AG04449 (cell line): ENCODE results near the gene LIN7C.
A peak's percentile ranks its signal among the peaks of the same experiment; 100 is the strongest.

Experiments
- CTCF ChIA-PET: fragments of 350-600 bp; formaldehyde crosslinking; extraction: SDS; loops from one replicate; lab custom pipeline; 2021; ENCODE audit warnings: antibody characterized with exemption; lab: Yijun Ruan, JAX
- POLR2A ChIA-PET: fragments of 400-600, 350-600 bp; formaldehyde crosslinking; extraction: SDS; loops from one replicate; lab custom pipeline; 2020; ENCODE audit warnings: antibody characterized with exemption, inconsistent platforms; lab: Yijun Ruan, JAX
- DNase-seq: peaks from one replicate; pipeline ENCODE4 v3.0.0-alpha.2; 2010; ENCODE audit warnings: low read depth, low spot score
- H3K4me3 ChIP-seq: 2 replicates; pipeline ENCODE4 v1.5.1; 2011; ENCODE audit warnings: low read depth, mild to moderate bottlenecking, control low read depth, low read length
- TF ChIP-seq, protein P1 (sequence below): IDR thresholded peaks from one replicate; pipeline ENCODE4 v1.5.1; 2011; ENCODE audit warnings: mild to moderate bottlenecking, moderate library complexity, low read length, control low read depth, inconsistent platforms; ENCODE audit not compliant: insufficient read depth; ENCODE audit errors: missing control alignments

The LIN7C gene

DNA sequence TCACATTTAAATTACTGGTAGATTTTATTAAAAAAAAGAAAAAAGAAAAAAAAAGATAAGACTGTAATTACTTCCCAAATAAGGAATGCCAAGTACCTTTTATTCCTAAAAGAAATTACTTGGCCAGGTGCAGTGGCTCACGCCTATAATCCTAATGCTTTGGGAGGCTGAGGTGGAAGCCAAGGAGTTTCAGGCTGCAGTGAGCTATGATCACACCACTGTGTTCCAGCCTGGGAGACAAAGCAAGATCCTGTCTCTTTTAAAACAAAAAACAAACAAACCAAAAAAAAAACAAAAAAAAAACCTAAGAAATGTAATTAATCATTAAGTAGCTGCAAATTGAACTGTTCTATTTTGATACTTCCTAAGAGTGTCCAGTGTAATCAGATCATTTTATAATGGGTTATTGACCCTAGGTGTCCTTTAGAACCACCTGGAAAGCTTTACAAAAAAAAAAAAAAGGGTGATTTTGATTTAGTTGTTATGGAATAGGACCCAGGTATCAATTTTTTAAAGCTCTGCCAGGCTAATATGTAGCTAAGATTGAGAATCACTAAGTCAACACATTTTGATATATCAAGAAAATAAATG lies 10.8 kb downstream of the LIN7C start:
- no peak for DNase-seq
- no peak overlapping the region for H3K4me3 ChIP-seq
- ChIA-PET CTCF (interaction anchor here (0.6 to 8.2 kb wide), 15 partner anchors 9 to 1850 kb away, joined by 3 to 108 read pairs (median 5); no protein-coding TSS in a partner anchor), POLR2A (interaction anchor here (0.7 kb wide), 1 partner anchor 8 kb away, joined by 3 read pairs; no protein-coding TSS in a partner anchor)
- TF ChIP-seq, protein P1, sequence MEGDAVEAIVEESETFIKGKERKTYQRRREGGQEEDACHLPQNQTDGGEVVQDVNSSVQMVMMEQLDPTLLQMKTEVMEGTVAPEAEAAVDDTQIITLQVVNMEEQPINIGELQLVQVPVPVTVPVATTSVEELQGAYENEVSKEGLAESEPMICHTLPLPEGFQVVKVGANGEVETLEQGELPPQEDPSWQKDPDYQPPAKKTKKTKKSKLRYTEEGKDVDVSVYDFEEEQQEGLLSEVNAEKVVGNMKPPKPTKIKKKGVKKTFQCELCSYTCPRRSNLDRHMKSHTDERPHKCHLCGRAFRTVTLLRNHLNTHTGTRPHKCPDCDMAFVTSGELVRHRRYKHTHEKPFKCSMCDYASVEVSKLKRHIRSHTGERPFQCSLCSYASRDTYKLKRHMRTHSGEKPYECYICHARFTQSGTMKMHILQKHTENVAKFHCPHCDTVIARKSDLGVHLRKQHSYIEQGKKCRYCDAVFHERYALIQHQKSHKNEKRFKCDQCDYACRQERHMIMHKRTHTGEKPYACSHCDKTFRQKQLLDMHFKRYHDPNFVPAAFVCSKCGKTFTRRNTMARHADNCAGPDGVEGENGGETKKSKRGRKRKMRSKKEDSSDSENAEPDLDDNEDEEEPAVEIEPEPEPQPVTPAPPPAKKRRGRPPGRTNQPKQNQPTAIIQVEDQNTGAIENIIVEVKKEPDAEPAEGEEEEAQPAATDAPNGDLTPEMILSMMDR = no peak

DNA sequence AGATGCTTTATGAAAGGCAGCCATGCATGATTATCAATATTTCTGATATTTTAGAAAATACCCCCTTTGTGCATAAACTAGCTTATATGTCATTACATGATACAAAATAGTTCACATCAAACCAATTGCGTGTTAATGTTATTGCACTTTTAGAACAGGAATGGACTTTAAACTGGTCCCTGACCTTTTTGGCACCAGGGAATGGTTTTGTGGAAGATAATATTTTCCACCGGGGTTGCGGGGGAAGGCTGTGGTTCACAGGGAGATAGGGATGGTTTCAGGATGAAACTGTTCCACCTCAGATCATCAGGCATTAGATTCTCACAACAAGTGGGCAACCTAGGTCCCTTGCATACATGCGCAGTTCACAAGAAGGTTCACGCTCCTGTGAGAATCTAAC lies 17.5 kb downstream of the LIN7C start:
- no peak for DNase-seq
- no peak overlapping the region for H3K4me3 ChIP-seq
- CTCF ChIA-PET = interaction anchor here (1.0 to 13.4 kb wide), 5 partner anchors 9 to 330 kb away, joined by 4 to 278 read pairs (median 85); no protein-coding TSS in a partner anchor
- TF ChIP-seq, protein P1 = no peak
- POLR2A ChIA-PET = no interaction called here

DNA sequence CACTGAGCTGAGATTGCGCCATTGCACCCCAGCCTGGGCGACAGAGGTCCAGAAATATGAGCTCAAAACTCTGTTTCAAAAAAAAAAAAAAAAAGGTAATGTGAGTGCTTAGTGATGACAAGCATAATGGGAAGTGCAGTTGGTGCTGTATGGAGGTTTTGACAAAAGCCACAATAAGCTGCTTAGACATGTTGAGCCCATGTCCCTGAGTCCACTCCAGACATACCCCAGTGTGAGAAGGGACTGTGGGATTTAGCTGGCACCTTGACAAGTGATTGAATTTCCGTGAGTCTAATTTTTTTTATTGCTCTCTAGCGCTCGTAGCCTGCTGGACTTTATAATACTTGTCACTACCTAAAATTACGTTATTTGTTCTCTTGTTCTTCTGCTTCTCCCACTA lies 18.9 kb downstream of the LIN7C start:
- POLR2A ChIA-PET = interaction anchor here (0.6 to 0.9 kb wide), 2 partner anchors 8 to 15 kb away, joined by 3 to 4 read pairs; partner anchors contain the start of gene LGR4

DNA sequence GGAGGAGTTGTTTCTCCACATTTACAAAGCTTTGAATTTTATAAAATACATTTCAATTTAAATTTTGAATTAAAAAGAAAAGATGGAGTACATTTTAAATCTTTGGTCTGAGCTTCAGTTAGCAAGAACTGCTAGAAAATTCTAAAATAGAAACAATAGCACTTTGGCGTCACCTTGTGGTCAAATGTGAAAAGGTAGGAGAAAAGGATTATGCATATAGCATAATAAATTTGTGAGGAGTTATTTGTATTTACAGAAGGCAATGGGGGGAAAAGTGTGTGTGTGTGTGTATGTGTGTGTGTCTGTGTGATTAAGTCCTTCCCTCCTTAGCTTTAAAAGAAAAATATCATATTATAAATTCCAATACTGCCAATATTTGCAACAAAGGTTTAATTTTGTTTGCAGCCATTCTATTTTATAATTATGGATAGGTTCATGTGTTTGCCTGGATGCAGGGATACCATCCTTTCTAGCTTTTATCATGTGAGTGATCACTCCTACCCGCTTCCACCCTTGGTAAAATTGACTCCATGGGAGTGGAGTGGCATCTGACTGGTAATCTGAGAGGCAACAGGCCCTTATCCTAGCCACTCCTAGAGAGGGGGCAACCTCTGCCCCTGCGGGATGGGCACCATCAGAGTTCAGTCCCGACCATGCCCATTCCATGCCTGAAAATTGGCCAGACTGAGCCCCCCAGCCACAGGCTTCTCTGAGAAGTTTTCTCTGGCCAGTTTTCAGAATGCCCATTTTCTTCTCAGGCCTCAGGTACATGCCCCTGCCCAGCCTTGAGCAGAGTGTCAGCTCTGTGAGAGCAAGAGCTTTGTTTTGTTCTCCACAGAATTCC lies 20.4 kb downstream of the LIN7C start:
- DNase-seq = no peak
- POLR2A ChIA-PET = no interaction called here
- TF ChIP-seq, protein P1 = peak; percentile 60

More for the DNA sequence above, 18.9 kb downstream of the LIN7C start:
- TF ChIP-seq, protein P1 = no peak
- CTCF ChIA-PET = interaction anchor here (1.1 to 13.4 kb wide), 11 partner anchors 10 to 329 kb away, joined by 3 to 278 read pairs (median 28); no protein-coding TSS in a partner anchor
- no peak overlapping the region for H3K4me3 ChIP-seq
- DNase-seq = no peak

DNA sequence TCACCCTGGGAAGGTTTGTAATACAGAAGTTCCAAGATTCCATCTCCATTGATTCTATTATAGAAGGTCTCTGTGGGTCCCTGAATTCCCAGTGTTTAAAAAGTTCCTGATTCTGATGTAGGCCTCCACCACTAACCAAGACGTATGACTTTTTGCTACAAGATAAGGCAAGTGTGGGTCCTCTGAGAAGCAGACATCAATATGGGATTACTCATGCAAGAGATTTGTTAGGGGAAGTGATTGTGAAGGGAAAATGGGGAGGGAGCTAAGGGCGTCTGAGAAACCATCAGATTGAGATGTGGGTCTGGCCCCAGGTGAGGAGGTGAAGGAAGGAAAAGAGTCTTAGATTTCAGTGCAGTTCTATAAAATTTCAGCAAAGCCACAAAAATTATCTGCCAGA lies 23.8 kb downstream of the LIN7C start:
- TF ChIP-seq, protein P1 = no peak
- ChIA-PET POLR2A (no interaction called here), CTCF (interaction anchor here (0.7 to 13.4 kb wide), 9 partner anchors 10 to 323 kb away, joined by 3 to 278 read pairs (median 5); partner anchors contain the start of gene LGR4)
- no peak overlapping the region for H3K4me3 ChIP-seq
- no peak for DNase-seq

More for the DNA sequence above, 20.4 kb downstream of the LIN7C start:
- no peak overlapping the region for H3K4me3 ChIP-seq
- CTCF ChIA-PET = interaction anchor here (0.6 to 13.4 kb wide), 73 partner anchors 11 to 1202 kb away, joined by 3 to 278 read pairs (median 5); partner anchors contain the start of gene LGR4

DNA sequence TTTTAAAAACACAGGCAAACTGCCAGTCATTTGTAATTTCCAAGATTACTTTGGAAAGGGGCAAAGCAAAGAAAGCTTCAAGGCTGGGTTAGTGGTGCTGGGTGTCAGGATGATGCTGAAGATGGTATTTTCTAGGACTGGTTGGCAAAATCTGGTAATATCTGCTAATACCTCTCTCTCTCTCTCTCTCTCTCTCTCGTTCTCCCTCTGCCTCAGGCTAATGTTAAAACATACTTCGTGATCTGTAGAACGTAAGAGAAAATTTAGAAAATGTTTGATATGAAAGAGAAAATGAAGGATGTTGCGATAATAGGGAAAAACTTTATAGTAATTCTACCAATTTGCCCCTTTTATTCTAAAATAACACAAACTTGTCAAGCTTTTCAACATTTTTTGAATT lies 24.6 kb downstream of the LIN7C start:
- ChIA-PET CTCF (interaction anchor here (0.7 to 13.4 kb wide), 6 partner anchors 9 to 297 kb away, joined by 3 to 278 read pairs (median 4); partner anchors contain the start of gene LGR4), POLR2A (no interaction called here)
- TF ChIP-seq, protein P1 = no peak
- no peak overlapping the region for H3K4me3 ChIP-seq
- no peak for DNase-seq
